ENCODE data around the gene COL1A1. TPM values are rescaled to one million over a fixed set of nuclear protein-coding genes. Genes with fewer than 3 reads are reported as not detected.

COL1A1 gene
- 5.8 to 11.3 TPM (median 9.0 TPM) in 5 replicates for total RNA-seq (2022; extraction: Qiagen RNA extraction)

DNA sequence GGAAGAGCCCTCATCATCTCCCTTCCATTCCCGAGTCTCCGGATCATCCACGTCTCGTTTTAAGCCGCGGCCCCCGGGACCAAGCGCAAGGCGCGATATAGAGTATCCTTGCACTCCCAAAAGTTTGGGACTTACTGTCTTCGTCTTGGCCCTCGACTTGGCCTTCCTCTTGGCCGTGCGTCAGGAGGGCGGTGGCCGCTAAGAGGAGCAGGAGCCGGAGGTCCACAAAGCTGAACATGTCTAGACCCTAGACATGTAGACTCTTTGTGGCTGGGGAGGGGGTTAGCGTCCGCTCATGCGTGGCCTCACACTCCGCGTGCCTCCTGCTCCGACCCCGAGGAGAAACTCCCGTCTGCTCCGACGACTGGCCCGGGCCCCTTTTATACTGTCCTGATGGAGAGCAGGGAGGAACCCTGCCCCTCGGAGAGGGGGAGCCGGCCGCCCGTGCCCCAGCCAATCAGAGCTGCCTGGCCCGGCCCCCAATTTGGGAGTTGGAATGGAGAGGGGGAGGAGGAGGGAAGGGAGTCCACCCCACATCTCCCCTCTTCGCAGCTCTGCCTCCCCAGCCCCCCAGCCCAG, at the start of gene COL1A1:
TSS of gene COL1A1 (minus strand) at position 356 of the 579 bp plus-strand sequence. CDS start at position 238, 118 bp downstream.

DNA sequence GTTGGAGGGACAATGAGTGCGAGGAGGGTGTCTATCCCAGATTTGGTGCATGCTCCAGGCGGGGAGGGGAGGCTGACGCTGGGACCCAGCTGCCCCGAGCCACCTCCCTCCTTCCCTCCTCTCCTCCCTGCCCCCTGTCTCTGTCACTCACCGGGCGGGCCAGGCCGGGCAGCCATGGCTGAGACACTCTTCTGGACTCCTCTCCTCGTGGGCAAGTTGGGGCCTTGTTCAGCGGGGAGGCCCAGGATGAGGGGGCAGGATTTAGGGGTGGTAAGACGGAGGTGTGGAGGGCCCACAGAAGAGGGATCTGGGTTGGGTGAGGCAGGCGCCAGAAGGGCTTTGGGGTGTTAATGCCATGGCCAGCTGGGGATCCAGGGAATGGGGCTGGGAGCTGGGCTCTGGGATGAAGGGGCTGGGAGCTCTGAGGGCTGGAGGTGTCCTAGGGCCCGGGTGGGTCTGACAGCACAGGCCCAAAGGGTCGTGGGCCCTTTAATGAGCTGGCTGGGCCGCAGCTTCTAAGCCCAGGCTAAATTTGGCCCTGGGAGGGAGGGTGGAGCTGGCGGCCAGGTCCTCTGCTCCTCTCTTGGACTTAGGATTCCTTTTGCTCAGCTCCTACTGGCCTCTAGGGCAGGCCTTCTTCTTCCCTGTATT, 35.4 kb downstream of the COL1A1 start, which contains the start of gene SGCA:
TSS of gene SGCA (plus strand) at position 139 of the 651 bp plus-strand sequence. CDS start at position 175, 36 bp downstream.

DNA sequence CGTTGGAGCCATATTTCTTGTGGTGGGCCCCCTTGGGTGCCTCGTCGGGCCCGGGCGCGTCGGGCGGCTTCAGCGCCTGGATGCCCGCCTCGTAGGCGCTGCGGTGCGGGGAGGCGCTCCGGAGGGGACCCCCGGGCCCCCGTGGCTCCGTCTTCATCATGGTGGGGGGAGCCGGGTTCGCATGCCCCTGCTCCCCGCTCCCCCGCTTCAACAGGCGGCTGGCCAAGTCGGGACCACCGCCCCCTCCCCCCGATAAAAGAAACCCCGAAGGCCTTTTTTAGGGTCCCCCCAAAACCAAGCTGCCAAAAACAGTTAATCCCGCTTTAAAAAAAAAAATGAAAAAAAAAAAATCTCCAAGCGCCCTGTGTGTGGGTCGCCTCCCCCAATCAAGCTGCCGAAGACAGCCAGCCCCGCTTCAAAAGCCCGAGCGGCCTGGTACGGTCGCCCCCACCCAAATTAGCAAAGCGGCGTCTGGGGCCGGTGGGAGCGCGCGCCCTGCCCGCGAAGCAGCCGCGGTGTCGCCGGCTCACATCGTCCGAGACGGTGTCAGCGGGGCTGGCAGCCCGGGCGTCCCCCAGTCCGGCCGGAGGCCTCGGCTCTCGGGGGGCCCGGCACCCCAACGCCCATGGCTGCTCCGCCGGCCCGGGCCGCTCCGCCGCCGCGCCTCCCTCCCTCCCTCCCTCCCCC, 50.9 kb downstream of the COL1A1 start, which contains the start of gene PPP1R9B:
TSS of gene PPP1R9B (minus strand) at position 324 of the 687 bp plus-strand sequence. CDS start at position 160, 164 bp downstream.

Other genes with a start within 250 kb of the COL1A1 start
- 1.4 to 3.0 TPM (median 2.7 TPM) in 5 replicates for gene DLX4, start 232.4 kb downstream of the COL1A1 start, total RNA-seq (2022; extraction: Qiagen RNA extraction)
- 0.06 to 0.17 TPM (median 0.08 TPM) in 5 replicates for gene DLX3, start 206.4 kb downstream of the COL1A1 start, total RNA-seq (2022; extraction: Qiagen RNA extraction)
- 312 to 429 TPM (median 406 TPM) in 5 replicates for gene ITGA3, start 145.5 kb downstream of the COL1A1 start, total RNA-seq (2022; extraction: Qiagen RNA extraction)
- 11.5 to 21.5 TPM (median 20.4 TPM) in 5 replicates for gene PDK2, start 106.3 kb downstream of the COL1A1 start, total RNA-seq (2022; extraction: Qiagen RNA extraction)
- gene SAMD14, start 71.5 kb downstream of the COL1A1 start, total RNA-seq (2022; extraction: Qiagen RNA extraction), result 0.36 to 0.65 TPM (median 0.48 TPM) in 5 replicates
- 36.3 to 58.1 TPM (median 55.9 TPM) in 5 replicates for gene PPP1R9B, start 51.0 kb downstream of the COL1A1 start, total RNA-seq (2022; extraction: Qiagen RNA extraction)
- gene SGCA, start 35.6 kb downstream of the COL1A1 start, total RNA-seq (2022; extraction: Qiagen RNA extraction), result 0.54 to 2.3 TPM (median 1.2 TPM) in 5 replicates
- 14.9 to 17.9 TPM (median 16.1 TPM) in 5 replicates for gene TMEM92, start 72.8 kb upstream of the COL1A1 start, total RNA-seq (2022; extraction: Qiagen RNA extraction)
- 15.9 to 25.4 TPM (median 23.4 TPM) in 5 replicates for gene XYLT2, start 144.5 kb upstream of the COL1A1 start, total RNA-seq (2022; extraction: Qiagen RNA extraction)
- 118 to 156 TPM (median 127 TPM) in 5 replicates for gene MRPL27, start 171.6 kb upstream of the COL1A1 start, total RNA-seq (2022; extraction: Qiagen RNA extraction)
- gene EME1, start 171.6 kb upstream of the COL1A1 start, total RNA-seq (2022; extraction: Qiagen RNA extraction), result 13.3 to 14.6 TPM (median 14.3 TPM) in 5 replicates
- gene LRRC59, start 195.9 kb upstream of the COL1A1 start, total RNA-seq (2022; extraction: Qiagen RNA extraction), result 240 to 258 TPM (median 249 TPM) in 5 replicates
- 11.7 to 17.2 TPM (median 12.4 TPM) in 5 replicates for gene ACSF2, start 224.6 kb upstream of the COL1A1 start, total RNA-seq (2022; extraction: Qiagen RNA extraction)

Measured in A549 treated with dexamethasone at 1 μM for 4 hours (cell line).